ENCODE data around the gene KIF21B.

KIF21B gene

DNA sequence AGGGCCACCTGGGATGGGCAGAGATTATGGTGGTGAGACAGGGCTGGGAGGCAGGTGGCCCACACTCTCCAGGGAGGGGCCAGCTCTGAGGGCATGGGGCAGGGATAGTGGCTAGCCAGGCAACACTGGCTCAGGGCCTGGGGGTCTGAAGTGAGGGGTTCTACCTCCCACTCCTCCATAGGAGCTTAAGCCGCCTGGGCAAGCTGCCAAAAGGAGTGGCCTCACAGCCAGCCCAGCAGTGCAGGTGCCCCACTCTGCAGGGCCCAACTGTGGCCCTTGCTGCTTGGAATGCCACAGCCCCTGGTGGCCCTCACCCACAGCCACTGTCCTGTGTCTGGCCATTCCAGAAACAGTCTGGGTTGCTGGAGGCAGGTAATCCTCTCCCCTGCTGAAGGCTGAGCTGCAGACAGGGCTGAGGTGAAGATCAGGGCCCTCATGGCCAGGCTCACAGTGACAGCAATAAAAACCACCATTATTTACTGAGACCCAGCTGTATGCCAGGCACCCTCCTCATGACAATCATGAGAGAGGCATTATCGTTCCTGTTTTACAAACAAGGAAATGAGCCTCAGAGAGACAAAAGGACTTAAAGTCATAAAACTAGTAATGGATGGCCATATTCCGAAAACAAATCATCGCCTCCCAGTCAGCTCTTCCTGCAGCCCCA, 31.0 kb downstream of the KIF21B start:
- no peak for DNase-seq (ENCODE audit: low spot score)

DNA sequence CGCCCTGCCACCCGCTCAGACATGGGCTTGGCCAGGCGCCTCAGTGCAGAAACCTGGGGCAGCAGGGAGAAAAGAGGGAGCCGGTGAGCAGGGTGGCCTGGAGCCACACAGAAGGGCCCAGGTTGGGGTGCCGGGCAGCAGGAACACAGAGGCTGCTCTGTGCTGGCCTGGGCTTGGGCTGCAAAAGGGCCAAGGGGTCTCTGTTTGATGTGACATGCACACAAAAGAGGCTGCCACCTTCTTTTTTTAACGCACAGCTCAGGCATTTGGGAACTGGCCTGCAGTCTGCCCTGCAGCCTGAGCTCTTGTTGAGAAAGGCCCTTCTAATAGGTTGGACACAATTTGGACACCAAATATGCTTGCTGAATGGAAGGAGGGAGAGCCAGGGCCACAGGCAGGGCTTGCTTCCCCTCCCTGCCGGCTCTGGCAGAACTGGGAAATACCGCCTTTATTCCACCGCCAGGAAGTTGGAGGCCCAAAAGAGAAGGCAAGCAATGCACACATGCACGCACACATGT, 32.4 kb downstream of the KIF21B start:
- DNase-seq (ENCODE audit: low spot score) = no peak

DNA sequence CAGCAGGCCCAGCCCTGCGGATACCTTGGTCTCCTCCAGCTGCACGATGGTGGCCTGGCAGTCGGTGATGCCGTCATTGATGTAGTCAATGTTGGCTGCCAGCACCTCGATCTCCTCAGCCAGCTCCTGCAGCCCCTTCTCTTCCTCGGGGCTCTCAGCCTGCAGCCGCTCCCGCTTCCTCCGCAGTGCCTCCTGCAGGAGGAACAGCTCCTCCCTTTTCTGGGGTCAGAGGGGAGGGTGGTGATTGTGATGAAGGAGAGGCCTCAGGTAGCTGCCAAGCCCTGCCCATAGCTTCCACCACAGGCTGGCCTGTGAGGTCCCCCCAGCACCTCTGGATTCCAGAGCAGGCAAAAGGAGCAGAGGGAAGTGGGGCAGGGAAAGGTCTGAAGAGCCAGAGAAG, 33.4 kb downstream of the KIF21B start:
- DNase-seq (ENCODE audit: low spot score) = no peak

DNA sequence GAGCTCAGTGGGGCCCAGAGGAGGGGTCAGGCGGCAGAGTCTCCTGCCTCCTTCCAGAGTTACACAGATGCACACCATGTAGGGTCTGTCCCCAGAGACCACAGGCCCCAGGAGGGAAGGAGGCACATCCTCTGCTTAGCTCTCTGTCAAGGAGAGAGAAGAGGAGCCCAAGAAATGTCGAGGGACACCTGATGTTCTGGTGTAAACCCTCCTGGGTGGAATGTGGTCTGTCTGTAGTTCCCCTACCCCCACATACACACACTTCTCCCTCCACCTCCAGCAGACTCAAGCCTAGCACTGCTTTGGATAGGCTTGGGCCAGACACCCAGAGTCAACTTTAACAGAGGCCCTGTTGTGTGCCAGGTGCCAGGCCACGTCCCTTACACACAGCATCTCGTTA, 34.2 kb downstream of the KIF21B start:
- no peak for DNase-seq (ENCODE audit: low spot score)

DNA sequence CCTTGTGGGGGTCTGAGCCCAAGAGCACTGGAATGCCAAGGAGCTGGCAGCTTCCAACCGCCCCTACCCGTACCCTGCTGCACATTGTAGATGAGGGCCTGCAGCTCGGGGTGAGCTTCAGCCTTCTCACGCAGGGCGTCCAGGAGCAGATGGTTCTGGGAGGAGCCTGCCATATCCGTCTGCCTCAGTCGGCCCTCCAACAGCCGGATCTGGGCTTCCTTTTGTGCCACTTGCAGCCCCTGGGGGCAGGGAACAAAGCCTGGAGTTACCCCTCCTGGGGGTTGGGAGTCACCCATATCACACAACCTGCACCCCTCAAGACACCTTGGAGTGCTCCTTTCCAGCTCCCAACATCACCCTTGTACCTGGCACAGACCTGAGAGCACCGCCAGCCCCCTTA, 34.8 kb downstream of the KIF21B start:
- no peak for DNase-seq (ENCODE audit: low spot score)

DNA sequence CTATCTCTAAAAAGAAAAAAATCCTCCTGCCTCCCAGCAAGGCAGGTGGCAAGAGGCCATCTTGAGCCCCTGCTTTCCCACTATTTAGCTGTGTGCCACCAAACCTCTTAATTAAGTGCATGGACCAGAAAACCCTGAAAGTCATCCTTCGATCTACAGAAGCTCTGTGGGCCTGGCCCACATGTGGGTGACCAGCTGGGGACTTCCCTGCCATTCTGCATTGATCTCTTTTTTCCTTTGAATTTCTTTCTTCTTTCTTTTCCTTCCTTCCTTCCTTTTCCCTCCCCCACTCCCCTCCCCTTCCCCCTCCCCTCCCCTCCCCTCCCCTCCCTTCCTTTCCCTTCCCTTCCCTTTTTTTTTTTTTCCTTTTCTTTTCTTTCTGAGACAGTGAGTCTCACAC, 38.0 kb downstream of the KIF21B start:
- DNase-seq (ENCODE audit: low spot score) = no peak

DNA sequence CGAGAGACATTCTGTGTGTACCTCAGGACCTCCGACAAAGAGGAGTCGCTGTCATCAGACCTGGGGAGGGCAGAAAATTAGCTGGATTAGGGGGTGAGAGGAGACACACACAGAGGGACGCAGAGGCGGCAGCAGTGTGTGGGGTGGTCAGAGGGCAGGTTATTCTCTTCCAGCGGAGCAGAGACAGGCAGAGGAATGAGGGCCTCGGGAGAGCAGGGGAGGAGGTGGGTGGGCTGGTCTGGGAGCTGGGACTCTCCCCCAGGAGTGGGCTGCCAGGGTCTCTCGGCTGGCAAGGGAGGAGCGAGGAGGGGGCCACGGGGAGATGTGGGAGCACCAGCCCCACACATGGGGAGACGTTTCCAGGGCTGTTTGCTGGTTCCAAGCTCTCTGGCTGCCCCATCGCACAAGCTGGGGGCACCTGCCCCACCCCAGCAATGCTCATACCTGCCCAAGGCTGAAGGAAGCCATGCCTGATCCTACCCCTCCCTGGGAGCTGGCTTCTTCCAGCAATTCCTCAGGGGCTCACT, 40.4 kb downstream of the KIF21B start:
- no peak for DNase-seq (ENCODE audit: low spot score)

DNA sequence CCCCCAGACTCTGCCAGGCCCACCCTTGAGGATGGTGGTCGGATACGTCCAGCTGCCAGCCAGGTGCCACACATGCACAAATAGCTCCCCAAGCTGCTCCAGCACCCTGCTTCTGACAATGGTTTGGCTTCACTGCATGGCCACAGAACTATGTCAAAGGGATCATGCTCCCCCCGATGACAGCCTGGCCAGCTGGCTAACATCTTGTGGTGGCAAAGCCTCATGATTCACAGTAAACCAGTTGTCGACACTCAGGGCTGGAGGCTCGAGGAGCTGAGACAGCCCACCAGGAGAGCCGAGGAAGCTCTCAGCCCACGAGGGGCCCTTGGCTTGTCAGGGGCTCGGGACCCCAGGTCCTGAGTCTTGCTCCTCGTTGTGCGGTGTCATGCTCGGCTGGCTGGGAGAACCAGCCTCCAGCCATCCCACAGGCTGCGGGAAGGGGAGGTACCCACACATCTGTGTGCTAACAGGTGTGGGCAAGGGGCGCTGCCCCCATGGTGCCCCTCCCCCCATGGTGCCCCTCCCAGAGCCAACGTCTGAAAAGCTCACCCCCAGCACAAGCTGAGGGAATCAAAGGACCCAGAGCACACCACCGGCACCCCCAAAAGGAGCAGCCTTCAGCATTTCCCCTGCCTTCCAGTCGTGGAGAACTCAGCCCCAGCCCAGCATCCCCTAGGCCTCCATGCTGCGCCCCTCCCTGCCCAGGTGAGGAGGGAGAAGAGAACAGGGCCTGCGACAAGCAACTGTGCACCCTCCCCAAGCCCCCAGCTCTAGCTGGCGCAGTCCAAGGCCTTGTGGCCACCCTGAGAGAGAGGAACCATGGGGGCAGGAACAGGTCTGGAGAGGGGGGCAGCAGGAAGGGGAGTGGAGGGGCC, 41.2 kb downstream of the KIF21B start:
- DNase-seq (ENCODE audit: low spot score) = no peak

DNA sequence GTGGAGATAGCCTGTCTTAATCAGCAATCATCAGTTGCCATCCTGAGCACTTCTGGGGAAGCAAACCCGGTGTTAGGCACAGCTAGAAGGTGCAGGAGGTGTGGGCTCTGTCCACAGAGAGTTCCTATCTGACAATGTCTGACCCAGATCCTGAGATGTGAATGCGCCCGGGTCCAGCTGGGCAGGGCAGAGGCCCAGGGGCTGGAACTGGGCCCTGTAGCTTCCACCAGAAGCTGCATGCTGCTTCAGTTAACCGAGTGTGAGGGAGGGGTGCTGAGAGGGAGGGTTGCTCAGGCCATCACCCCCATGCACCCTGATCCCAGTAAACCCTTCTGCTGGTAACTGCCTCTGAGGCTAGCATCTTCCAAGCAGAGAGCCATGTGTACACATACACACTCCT, 42.2 kb downstream of the KIF21B start:
- DNase-seq (ENCODE audit: low spot score) = no peak

DNA sequence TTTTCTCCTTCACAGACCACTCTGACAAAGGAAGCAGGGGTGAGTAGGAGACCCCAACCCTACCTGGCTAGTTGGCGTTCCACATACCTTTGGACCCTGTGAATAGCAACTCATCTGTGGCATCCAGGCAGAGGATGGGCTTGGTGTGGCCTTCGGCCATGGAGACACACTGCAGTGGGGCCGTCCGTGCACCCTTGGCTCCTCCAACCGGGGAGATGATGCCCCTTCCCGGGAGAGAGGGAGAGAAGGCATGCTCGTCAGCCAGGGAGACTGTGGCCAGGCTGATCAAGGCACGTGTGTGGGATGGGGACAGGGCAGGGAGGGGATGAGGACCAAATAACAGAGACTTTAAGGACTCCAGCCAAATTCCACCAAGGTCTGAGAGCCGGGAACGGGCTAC, 42.6 kb downstream of the KIF21B start:
- no peak for DNase-seq (ENCODE audit: low spot score)

DNA sequence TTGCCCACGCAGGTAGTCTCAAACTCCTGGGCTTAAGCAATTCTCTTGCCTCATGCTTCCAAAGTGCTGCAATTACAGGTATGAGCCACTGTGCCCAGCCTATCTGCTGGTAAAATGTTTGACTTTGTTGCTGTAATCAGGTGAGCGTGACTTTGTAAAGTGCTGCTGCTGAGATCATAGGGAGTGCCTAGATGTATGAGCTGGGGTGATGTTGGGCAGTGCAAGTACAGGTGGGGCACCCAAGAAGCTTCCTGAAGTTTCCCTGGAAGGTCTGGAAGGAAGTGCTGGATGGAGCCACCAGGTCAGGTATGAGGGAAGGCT, 43.1 kb downstream of the KIF21B start:
- no peak for DNase-seq (ENCODE audit: low spot score)

DNA sequence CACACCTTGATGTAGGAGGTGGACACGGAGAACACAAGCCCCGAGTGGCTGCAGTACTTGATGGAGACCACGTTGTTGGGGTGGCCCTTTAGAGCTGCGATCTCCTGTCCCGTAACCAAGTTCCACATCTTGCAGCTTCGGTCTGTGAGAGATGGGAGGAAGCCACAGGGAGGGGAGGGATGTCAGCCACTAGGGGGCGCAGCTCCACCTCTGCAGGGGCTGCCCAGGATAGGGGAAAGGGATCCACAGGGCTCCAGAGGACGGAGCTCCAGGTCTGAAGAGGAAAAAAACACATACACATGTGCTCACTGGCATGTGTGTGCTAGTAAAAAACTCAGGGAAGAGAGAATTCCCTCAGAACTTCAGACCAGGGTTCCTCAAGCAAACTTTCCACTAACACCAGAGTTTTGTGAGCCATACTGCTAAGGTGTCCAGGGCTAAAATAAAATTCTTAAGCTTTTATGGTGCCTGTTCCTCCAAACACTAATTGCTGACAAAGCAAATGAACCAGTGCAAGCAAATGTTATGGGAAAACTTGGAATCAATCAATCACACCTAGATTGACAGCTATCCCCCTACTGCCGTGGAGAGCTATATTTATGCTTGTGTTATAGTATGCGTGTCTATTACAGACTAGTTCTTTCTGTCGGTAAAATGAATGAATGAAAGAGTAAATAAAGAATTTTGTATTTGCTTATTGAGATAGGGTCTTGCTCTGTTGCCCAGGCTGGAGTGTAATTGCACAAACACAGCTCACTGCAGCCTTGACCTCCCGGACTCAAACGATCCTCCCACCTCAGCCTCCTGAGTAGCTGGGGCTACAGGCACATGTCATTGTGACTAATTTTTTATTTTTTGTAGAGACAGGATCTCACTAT, 43.7 kb downstream of the KIF21B start:
- DNase-seq (ENCODE audit: low spot score) = peak; percentile 88

DNA sequence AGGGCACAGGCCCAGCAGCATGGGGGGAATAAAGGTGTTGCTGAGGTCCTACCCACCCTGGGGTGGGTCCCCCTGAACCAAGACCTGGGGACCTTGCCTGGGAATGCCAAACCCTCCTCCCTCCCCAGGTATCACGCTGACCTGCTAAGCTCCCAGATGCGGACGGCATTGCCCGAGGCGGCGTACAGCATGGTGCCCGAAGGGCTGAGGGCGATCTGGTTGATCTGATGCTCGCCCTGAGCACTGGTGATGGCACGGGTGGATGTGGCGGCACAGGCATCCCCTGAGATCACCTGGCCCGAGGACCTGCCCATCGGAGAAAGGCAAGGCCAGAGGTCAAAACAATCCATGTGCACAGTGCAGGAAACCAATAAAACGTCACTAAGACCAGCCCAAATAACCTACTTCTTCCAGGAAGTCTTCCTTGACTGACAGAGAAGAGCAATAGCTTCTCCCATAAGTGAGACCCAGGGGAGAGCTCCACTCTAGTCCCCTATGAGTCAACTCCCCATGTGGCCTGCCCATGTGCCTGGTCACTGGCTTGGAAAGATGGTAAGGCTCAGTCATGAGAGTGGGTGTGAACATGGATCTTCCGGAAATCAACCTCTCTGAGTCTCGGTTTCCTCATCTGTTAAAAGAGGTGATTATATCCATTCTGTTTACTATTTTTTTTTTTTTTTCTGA, 46.3 kb downstream of the KIF21B start:
- DNase-seq (ENCODE audit: low spot score) = no peak

DNA sequence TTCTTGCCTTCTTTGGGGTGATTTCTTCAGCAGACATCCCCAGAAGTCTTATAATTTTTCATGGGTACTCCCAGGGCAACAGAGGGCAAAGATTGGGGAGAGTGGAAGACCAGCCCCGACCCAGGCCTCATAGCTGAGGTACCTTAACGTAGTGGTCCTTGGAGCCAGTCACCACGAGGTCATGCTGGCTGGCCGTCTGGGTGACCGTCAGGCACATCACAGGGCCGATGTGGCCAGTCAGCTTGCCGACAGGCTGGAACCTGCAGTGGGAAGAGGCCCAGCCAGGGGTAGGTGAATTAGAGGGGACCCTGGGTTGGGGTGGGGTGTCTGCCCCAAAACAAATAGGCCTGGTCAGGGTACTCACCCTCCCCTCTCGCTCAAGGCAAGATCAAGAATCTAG, 46.9 kb downstream of the KIF21B start:
- DNase-seq (ENCODE audit: low spot score) = no peak

DNA sequence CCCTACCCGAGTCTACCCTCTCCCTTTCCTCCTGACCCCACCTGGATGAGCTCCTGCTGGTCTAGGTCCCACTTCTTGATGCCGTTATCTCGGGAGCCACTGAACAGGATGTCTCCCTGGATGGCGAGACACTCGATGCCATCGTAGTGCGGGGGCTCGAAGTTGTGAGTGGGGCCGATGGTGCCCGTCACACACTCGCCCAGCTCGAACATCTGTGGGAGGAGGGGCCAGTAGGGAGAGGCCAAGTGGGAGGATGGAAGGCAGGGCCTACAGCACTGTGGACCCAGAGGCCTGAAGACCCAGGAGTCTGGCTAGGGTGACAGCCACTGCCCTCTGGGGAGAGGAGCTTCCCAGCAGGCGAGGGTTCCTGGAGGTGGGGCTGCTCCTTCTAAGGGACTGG, 48.1 kb downstream of the KIF21B start:
- DNase-seq (ENCODE audit: low spot score) = no peak

DNA sequence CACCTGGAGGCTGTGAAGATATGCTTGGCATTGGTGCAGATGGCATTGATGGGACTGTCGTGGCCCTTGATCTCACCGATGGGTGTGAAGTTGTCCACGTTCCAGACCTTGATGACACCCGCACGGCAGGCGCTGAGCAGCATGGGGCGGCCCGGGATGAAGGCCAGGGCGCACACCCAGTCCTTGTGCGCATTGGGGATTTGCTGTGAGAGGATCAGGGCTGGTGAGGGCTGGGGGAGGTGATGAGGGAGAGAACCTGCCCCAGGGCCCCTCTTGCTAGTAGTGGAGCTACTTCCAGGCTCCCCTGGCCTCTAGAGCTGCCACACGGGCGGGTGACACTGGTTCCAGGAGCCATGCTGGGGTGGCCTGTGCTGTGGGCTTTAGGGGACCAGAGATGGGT, 48.8 kb downstream of the KIF21B start:
- DNase-seq (ENCODE audit: low spot score) = no peak

DNA sequence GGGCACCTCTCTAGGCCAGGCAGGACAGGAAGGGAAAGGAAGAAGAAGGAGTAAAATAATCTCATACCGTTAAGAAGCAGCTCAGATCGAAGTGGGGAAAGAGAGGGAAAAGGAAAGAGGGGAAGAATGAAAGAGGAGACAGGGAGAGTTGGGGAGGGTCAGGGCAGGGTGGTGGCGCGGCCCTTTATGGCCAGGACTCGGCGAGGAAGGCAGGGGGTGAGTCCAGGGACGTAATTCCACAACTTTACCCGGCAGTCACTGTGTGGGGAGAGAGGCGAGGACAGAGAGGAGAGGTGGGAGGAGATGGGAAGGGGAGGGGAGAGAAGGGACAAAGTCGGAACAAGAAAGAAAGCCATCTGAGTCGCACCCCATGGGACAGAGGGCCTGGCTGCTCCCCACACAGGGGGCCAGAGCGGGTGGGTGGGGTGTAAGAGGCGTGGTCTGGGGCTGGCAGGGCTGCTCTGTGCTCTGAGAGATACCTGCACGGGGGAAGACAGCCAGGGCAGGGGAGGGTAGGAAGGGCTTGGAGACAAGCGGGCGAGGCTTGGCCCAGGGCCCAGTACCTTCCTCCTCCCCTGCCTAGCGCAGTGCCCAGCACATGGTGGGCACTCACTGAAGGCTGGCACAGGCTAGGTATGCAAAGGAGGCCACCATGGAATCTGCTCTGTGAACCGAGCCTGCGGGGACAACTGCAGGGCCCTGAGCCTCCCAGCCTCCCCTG, 49.4 kb downstream of the KIF21B start:
- no peak for DNase-seq (ENCODE audit: low spot score)

DNA sequence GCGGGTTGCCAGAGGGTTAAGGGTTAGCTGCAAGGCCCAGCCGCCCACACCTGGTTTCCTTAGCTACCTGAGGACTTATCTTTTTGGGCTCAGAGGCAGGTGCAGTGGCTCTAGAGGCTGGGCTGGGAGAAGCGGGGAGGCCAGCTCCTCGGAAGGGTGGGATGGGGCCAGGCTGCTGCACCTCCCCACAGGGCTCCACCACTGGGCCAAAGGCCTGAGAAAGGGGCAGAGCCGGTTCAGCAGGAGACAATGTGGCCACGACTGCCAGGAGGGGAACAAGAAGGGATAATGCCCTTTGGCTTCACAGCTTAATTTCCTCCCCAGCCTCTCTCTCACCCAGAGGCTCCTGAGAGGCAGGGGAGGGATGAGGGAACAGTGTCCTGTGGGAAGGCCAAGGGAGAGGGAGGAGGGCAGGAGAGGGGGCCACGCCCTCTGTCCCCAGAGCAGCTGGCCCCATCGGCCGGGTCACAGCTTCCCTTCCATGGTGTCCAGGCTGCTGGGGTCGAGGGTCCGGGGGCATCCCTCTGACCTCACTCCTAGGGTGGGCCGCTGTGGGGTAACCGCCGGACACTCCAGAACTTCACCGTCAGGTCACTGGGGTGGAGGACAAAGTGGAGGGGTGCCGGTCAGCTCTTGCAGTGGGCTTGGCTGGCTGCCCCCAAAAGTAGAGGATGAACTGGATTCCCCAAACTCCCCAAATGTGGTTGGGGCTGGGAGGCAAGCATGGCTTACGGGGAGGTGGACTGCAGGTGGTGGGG, 50.4 kb downstream of the KIF21B start:
- DNase-seq (ENCODE audit: low spot score) = no peak

DNA sequence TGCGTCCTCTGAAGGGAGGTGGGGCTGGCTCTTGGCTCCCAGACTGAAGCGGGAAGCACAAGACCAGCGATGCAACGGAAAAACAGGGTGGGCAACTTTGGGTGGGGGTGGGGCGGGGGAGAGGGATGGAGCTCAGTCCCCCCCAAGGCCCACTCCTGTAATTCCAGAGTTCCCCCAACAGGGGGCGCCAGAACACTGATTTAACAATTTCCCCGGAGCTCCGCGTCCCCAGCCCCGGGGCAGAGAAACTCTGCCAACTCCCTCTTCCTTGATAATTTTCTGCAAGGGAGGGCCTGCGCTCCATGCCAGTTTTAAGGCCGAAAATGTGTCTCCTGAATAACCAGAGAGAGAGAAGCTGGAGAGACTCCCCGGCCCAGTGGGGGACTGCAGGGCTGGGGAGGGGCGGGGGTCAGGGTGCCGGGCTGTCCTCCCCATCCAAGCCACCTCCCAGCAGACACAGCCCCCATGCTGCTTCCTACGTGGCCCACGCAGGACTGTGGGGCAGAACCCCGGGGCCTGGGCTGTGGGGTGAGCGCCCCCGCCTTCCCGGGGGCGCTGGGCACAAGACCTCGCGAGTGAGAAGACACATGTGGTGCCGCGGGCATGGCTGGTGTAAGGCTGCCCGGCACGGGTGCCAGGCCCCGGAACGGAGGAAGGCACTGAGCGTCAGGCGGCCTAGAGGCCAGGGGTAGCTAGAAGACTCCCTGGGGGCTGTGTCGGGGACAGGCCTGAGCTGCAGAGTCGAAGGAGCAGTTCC, 51.4 kb downstream of the KIF21B start:
- DNase-seq (ENCODE audit: low spot score) = peak; percentile 94
